ENCODE results near the gene PDE11A.

DNA sequence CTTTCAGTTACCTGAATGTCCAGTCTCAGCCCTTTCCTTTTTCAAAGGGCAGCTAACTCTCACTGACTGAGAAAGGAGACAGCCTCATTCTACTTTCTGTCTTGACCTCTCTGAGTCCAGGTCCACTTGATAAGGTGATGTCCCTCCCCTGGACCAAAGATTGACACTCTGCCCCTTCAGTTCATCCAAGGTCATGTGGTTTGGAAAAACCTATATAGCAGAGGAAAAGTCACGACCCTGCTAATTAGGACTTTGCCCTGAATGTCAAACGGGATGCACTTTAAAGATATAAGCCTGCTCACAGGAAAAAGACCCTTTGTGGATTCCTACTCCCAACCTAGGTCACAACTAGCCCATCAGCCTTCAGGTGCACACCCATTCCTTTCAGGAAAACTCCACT is 471.7 kb downstream of the PDE11A start:
- TF ChIP-seq, protein P1, sequence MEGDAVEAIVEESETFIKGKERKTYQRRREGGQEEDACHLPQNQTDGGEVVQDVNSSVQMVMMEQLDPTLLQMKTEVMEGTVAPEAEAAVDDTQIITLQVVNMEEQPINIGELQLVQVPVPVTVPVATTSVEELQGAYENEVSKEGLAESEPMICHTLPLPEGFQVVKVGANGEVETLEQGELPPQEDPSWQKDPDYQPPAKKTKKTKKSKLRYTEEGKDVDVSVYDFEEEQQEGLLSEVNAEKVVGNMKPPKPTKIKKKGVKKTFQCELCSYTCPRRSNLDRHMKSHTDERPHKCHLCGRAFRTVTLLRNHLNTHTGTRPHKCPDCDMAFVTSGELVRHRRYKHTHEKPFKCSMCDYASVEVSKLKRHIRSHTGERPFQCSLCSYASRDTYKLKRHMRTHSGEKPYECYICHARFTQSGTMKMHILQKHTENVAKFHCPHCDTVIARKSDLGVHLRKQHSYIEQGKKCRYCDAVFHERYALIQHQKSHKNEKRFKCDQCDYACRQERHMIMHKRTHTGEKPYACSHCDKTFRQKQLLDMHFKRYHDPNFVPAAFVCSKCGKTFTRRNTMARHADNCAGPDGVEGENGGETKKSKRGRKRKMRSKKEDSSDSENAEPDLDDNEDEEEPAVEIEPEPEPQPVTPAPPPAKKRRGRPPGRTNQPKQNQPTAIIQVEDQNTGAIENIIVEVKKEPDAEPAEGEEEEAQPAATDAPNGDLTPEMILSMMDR (IDR thresholded peaks at IDR 0.05; ENCODE audit: low read depth, low read length) = no peak
- no peak for TF ChIP-seq EZH2phosphoT487 (IDR thresholded peaks at IDR 0.05; ENCODE audit: low read depth)
